Heart right ventricle (tissue), 16 donors: ENCODE results near the gene YIPF1. TPM values are rescaled to one million over a fixed set of nuclear protein-coding genes. Genes with fewer than 3 reads are reported as not detected.
"Not testable (repeated sequence)": the region's sequence is repeated elsewhere in the genome, so short reads cannot be mapped to it uniquely, and the experiment has no call there.

ENCODE experiments used
- ATAC-seq, 8 donors: fragments of 200-7000 bp; cut with Tn5 transposase; one replicate each; pipeline ENCODE4 v1.9.1; 2020; ENCODE audit warnings: mild to moderate bottlenecking in 8 of 8, moderate library complexity in 8 of 8, moderate number of reproducible peaks in 1 of 8
- DNase-seq, 2 donors: peaks; one replicate each; pipeline ENCODE4 v3.0.0-alpha.2; 2020
- H3K27ac ChIP-seq, 10 donors: fragments of 200-600 bp; sonication (generic) in 2 of 10; one replicate each; pipeline versions ENCODE4 v1.5.0 to v1.8.0; 2020 to 2022; ENCODE audit warnings: mild to moderate bottlenecking in 3 of 10
- H3K27me3 ChIP-seq, 7 donors: fragments of 200-600 bp; one replicate each; pipeline ENCODE4 v1.8.0; 2021 to 2022; ENCODE audit warnings: mild to moderate bottlenecking in 2 of 7
- H3K36me3 ChIP-seq, 9 donors: fragments of 200-600 bp; sonication (generic) in 1 of 9; one replicate each; pipeline versions ENCODE4 v1.5.0 to v1.8.0; 2020 to 2022; ENCODE audit warnings: mild to moderate bottlenecking in 2 of 9
- H3K4me1 ChIP-seq, 9 donors: fragments of 200-600 bp; sonication (generic) in 1 of 9; one replicate each; pipeline versions ENCODE4 v1.5.0 to v1.8.0; 2020 to 2022; ENCODE audit warnings: mild to moderate bottlenecking in 4 of 9
- H3K4me3 ChIP-seq, 10 donors: fragments of 200-600 bp; sonication (generic) in 2 of 10; one replicate each; pipeline versions ENCODE4 v1.5.0 to v1.8.0; 2020 to 2022; ENCODE audit warnings: mild to moderate bottlenecking in 7 of 10, moderate library complexity in 2 of 10
- H3K9me3 ChIP-seq, 11 donors: fragments of 200-600 bp in 10 of 11; sonication (generic) in 2 of 11; one replicate each; pipeline versions ENCODE4 v1.5.0 to v1.8.0; 2013 to 2022; ENCODE audit warnings: mild to moderate bottlenecking in 2 of 11, control low read depth in 1 of 11, moderate library complexity in 1 of 11
- WGBS, 2 donors: extraction: QIAGEN DNeasy Blood & Tissue Kit; methylation state at CpG; one replicate each; pipeline ENCODE4 v1.1.7; 2013; ENCODE audit warnings: inconsistent platforms in 1 of 2; 5-methylcytosine and 5-hydroxymethylcytosine counted together
- intact Hi-C, 10 donors: fragments of 100-400 bp; cut with DNase I; formaldehyde crosslinking; loops; one replicate each; pipeline versions ENCODE4 v1.11.1 to v1.14.2; 2022
- polyA plus RNA-seq, 2 donors: library from polyadenylated mRNA; stranded (reverse); fragments of 200-250 nt; gene quantifications; one replicate each; pipeline ENCODE4 v1.2.3, GENCODE V29; 2013
- total RNA-seq, 10 donors: library from RNA; stranded (reverse); fragmentation: NEBNext Ultra II Directional in 3 of 10; extraction: Animal tissue kit (Norgen Biotek cat#: 25700) in 3 of 10; gene quantifications; one replicate each; pipeline versions ENCODE4 v1.2.1 to v1.2.4, GENCODE V29; 2021 to 2023
- TF ChIP-seq, protein P1 (sequence below), 9 donors: fragments of 200-600 bp; sonication (generic) in 2 of 9; IDR thresholded peaks; one replicate each; pipeline versions ENCODE4 v1.5.0 to v1.8.0; 2021 to 2022; ENCODE audit warnings: antibody characterized with exemption in 9 of 9, mild to moderate bottlenecking in 5 of 9, moderate library complexity in 1 of 9
- donor health status: Arrhythmogenic right ventricular cardiomyopathy.
- donor health status: ischemic (EF 13 %, LVEDD 7.1; RV severe dilation, severe dysfunction).
- donor health status: healthy with polysubstance abuse.
- donor health status: DM: no; HTN: yes; CAD: no.
- donor health status: DM: no; HTN: no; CAD: no.
- donor health status: ischemic (EF 25% LVEDD 6.9; RV normal size, moderate dysfunction).
- donor health status: ischemic (EF 25% LVEDD 5.7; RV mildly dilated, moderate dysfunction).
- donor health status: healthy.
- donor health status: DM: yes; HTN: yes; CAD: no.
- donor health status: Ischemic cardiomyopathy.
- donor health status: ischemic (EF 35%, LVEDD 5.7; RV mildly dilated, moderate dysfunction).
- donor health status: nonischemic (EF 11% LVEDD 7.7; RV severe dilation, severe dysfunction).
- donor health status: DM: yes; HTN: yes; CAD: no.
- donor health status: PGD.
- donor health status: ischemic (EF 29% LVEDD 5.4; RV normal size, mild dysfunction).
- donor health status: nonischemic (EF 23%, LVEDD 6.1; RV moderate dilation, normal function).

The YIPF1 gene
- total and polyA plus RNA-seq, 12 donors = 9.6 to 22.1 (median 13.2) TPM

DNA sequence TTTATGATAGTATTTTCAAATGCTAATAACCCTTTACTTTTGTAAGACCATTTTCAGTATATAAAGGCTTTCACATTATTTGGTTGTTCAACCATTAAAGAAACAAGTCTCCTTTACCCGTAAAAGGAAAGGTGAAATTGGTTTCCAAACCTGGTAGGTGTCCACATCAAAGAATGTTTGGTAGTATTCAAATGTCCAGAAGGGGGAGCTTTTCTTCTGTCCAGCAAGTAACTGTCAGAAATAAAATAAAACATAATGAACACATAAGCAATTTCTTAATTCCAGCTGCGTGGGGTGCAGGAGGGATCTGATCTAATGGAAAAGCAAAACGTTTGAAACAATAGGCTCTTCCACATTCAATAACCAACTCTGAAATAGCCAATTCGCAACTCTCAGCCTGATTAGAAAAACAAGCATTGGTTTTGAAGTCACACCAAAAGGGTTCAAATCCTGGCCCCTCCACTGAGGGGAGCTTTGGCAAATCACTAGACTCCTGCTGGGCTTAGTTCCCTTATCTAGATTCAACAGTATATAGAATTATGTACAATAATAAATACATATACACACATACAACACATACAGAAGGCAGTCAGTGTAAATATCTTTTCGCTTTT lies 11.0 kb downstream of the YIPF1 start:
- Histone ChIP-seq H3K9me3 (peaks cover 0 to 5% (median 0%) of the 10 kb centered on the region in 11 donors), H3K36me3 (peaks cover 0 to 96% (median 35%) of the 10 kb centered on the region in 9 donors), H3K4me3 (no peak overlapping the region), H3K4me1 (no peaks in the 10 kb centered on the region), H3K27me3 (no peaks in the 10 kb centered on the region), H3K27ac (no peak overlapping the region)
- intact Hi-C loops = loop anchor here in 4 of 10 donors (5.0 to 10.0 kb wide), 4 partner anchors 69 to 926 kb away; partner anchors contain the start of genes IFT25 (in 1 of the 4), LRRC42 (in 1 of the 4) and TTC22 (in 1 of the 4)
- TF ChIP-seq, protein P1, sequence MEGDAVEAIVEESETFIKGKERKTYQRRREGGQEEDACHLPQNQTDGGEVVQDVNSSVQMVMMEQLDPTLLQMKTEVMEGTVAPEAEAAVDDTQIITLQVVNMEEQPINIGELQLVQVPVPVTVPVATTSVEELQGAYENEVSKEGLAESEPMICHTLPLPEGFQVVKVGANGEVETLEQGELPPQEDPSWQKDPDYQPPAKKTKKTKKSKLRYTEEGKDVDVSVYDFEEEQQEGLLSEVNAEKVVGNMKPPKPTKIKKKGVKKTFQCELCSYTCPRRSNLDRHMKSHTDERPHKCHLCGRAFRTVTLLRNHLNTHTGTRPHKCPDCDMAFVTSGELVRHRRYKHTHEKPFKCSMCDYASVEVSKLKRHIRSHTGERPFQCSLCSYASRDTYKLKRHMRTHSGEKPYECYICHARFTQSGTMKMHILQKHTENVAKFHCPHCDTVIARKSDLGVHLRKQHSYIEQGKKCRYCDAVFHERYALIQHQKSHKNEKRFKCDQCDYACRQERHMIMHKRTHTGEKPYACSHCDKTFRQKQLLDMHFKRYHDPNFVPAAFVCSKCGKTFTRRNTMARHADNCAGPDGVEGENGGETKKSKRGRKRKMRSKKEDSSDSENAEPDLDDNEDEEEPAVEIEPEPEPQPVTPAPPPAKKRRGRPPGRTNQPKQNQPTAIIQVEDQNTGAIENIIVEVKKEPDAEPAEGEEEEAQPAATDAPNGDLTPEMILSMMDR (IDR thresholded peaks at IDR 0.05) = peak; percentile 20 to 71 (median 61)
- 52 to 59% methylated on average over 5 of the region's 5 CpGs for WGBS, 2 donors
- ATAC-seq = no peak
- no peak for DNase-seq

DNA sequence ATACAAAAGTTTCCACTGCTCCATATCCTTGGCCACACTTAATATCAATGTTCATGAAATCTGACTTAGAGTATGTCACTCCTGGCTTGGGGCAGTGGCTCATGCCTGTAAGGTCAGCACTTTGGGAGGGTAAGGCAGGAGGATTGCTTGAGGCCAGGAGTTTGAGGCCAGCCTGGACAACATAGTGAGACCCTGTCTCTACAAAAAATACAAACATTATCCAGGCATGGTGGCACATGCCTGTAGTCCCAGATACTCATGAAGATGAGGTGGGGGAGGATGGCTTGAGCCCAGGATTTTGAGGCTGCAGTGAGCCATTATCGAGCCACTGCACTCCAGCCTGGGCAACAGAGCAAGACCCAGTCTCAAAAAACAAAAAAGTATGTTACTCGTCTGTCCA lies 14.4 kb downstream of the YIPF1 start:
- not testable (repeated sequence) for H3K27ac ChIP-seq, H3K4me3 ChIP-seq, H3K27me3 ChIP-seq, DNase-seq, H3K4me1 ChIP-seq, H3K9me3 ChIP-seq, ATAC-seq
- intact Hi-C loops = loop anchor here in 4 of 10 donors (5.0 to 10.0 kb wide), 4 partner anchors 72 to 930 kb away; partner anchors contain the start of genes IFT25 (in 1 of the 4), LRRC42 (in 1 of the 4) and TTC22 (in 1 of the 4)
- peaks cover 0 to 96% (median 32%) of the 10 kb centered on the region in 9 donors for H3K36me3 ChIP-seq
- WGBS, 2 donors = 93 to 97% methylated on average over 2 of the region's 2 CpGs

DNA sequence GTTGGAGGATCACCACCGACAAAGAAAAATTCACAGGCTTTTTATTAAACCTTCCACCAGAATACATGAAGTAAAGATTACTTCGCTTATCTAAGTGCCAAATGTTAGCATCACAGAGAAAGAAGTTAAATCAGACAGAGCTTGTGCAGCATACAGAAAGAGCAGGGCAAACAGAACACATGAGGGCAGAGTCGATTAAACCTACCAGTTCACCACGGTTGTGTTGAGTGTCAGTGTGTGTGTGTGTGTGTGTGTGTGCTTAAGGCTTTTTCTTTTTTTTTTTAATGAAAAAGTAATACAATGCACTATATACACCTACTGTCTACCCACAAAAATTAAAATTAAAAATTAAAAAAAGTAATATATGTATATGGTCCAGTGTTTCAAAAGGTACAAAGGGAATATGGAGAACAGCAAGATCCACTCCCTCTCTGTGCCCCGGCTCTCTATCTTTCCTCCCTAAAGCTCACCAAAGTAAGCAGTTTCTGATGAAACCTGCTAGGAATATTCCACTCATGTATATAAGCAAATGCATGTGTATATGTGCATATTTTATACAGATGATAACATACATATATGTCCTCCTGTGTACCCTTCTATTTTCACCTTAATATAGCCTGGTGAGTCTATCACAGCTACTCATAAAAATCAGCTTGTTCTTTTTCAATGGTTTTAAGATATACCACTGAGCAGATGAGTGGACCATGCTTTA lies 17.7 kb downstream of the YIPF1 start:
- WGBS, 2 donors = 82 to 90% methylated on average over 5 of the region's 5 CpGs
- DNase-seq (no peak), ATAC-seq (no peak)
- TF ChIP-seq, protein P1 (IDR thresholded peaks at IDR 0.05) = no peak
- H3K27me3 ChIP-seq = no peaks in the 10 kb centered on the region
- peaks cover 0 to 99% (median 36%) of the 10 kb centered on the region in 9 donors for H3K36me3 ChIP-seq
- intact Hi-C loops = loop anchor here in 1 of 10 donors (10.0 kb wide), 1 partner anchor 933 kb away; the partner anchor contains the start of gene TTC22
- no peak overlapping the region for H3K4me3 ChIP-seq
- H3K9me3 ChIP-seq = no peaks in the 10 kb centered on the region
- no peak overlapping the region for H3K27ac ChIP-seq
- H3K4me1 ChIP-seq = no peaks in the 10 kb centered on the region

DNA sequence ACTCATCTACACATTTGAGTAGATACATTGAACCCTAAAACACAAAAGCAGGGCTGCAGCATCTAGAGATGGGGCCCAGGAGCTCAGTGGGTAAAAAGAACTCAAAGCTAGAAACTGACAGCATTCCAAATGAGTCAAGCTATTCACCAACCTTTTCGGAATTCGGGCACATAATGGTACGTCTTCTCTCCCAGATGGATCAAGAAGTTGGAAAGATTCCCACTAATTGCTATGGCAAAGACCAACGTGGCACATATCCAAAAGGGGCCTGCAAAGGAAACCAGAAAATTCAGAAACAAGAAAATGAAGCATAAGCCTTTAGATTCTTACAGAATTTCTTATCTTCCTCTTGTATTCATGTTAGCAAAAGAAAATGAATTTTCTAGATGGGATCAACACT lies 18.4 kb downstream of the YIPF1 start:
- no peaks in the 10 kb centered on the region for H3K9me3 ChIP-seq
- H3K4me3 ChIP-seq = no peak overlapping the region
- no peak for ATAC-seq
- intact Hi-C loops = loop anchor here in 1 of 10 donors (10.0 kb wide), 1 partner anchor 934 kb away; the partner anchor contains the start of gene TTC22
- TF ChIP-seq, protein P1 (IDR thresholded peaks at IDR 0.05) = no peak
- no peak overlapping the region for H3K27ac ChIP-seq
- DNase-seq = no peak
- H3K36me3 ChIP-seq = peaks cover 0 to 99% (median 36%) of the 10 kb centered on the region in 9 donors
- H3K27me3 ChIP-seq = no peaks in the 10 kb centered on the region
- 82 to 83% methylated on average over 4 of the region's 4 CpGs for WGBS, 2 donors
- no peaks in the 10 kb centered on the region for H3K4me1 ChIP-seq
